Stimulated activated CD8-positive, alpha-beta memory T cell treated with anti-CD3 and anti-CD28 coated beads, Interleukin-15, amount 100 ng/mL, for 4 hours (primary cell): ENCODE data around the gene SLC27A2.

Experiments used
- DNase-seq, 2 donors: peaks; one replicate each; pipeline ENCODE4 v3.0.0-alpha.2; 2020; ENCODE audit warnings: low read depth in 2 of 2

The SLC27A2 gene

DNA sequence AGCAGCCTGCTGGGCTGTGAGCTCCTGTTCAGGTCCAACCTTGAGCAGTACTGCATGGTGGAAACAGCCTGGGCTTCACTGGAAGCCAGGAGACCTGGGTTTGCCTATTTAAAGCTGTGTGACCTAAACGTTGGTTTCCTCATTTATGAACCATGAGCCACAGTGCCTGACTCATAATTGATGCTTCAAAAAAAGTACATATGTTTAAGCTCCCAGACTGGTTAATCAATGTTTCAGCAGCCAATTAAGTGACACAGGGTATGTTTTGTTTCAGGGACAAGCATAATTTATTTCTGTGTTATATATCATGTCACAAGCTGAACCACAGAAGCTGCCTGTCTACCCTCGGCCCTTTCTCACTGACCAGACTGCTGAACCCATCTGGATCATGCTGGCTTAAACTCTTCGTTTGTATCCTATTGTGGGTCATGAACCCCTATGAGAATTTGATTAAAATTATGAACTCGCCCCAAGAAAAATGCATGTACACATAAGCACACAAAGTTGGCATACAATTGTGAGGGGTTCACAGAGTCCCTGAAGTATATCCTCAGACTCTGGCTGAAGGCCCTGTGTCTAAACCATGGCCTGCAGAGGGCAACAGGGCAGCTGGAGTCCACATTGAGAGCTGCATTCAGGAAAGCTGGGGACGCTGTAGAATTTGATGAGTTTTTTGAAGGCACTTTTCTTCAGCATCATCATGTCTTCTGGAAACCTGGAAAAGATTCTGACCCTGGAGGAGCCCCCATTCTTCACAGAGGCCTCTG, 59.9 kb downstream of the SLC27A2 start:
- DNase-seq = no peak

DNA sequence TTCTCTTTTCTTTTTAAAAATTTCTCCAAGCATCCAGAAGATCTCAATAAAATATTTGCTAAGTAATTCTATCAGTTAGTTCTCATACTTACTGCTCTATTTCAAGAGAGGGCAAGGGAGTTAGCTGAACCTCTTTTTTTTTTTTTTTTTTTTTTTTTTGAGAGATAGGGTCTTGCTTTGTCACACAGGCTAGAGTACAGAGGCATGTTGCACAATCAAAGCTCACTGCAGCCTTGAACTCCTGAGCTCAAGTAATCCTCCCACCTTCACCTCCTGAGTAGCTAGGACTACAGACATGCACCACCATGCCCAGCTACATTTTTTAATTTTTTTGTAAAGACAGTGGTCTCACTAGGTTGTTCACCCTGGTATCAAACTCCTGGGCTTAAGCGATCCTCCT, 62.2 kb downstream of the SLC27A2 start:
- no peak for DNase-seq

DNA sequence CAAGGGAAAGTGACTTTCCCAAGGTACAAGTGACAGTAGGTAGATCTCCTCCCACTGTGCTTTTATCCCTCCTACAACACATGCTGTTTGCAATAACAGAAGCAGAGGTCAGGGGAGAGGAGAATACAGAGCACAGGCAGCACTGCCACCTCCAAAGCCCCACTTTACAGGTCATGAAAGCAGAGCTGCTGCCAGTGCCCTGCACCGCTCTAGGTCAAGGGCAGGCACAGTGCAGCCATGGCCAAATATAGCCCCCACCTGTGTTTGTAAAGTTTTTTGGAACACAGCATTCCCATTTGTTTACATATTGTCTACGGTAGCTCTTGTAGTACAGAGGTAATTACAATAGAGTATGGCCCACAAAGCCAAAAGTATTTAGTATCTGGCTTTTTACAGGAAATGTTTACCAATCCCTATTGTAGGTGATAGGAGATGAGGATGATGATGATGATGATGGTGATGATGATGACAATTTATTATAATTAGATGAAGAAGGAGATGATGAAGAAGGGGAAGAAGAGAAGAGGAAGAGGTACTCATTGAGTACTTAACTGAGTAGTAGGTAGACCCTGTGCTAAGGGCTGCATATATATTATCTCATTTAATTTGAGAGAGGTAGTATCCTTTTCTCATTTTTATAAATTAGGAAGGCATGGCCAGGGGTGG, 63.1 kb downstream of the SLC27A2 start:
- no peak for DNase-seq

DNA sequence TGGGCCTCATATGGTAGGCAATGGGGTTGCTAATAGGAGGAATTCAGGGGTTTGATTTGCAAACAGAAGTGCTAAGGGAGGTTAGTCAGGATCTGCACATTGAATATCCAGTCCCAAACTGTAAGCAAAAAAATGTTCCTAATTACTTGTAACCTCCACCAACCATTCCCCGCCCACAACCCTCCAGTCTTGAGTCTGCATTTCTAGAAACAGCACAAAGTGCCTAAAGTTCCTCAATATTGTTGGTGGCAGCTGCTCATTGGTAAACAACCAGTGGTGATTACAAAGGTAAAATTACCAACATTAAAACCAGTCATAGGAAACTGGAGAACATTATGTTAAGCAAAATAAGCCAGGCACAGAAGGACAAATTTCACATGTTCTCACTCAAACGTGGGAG, 64.6 kb downstream of the SLC27A2 start:
- no peak for DNase-seq

DNA sequence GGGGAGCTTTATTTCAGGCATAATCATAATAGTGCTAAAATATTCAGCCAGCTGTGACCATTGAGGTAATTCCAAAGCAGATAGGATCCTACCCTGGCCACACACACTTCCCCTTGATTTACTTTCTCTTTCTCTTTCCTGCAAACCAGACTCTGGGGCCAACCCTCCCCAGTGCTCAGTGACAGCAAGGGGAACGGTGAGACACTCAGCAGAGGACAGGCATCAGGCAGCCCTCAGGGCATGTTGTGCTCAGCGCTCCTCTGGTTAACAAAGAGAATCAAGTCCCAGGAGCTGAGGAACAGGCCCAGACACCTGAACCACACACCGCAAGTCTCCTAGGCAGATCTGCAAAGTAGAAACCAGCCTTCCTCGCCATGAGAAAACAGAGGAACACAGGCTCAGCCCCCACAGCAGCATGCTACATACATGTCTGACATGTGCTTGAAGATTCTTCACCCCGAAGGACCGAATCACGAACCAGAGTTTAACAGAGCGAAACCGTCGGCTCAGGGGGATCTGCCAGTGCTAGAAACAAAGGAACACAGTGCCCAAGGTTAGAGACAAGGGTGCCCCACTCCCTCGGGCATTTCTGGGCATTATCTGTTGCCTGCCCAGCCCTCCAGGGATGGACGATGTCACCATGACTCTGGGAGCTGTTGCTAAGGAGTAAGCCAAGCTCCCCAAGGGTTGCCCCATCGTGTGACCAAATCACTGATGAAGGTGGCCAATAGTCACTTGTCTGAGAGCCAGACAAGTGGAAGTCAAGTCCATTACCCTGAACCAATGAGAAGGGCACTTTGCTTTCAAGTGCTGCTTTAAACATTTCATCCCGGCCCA, 66.0 kb downstream of the SLC27A2 start:
- DNase-seq = peak in 1 of 2 donors; percentile 30

DNA sequence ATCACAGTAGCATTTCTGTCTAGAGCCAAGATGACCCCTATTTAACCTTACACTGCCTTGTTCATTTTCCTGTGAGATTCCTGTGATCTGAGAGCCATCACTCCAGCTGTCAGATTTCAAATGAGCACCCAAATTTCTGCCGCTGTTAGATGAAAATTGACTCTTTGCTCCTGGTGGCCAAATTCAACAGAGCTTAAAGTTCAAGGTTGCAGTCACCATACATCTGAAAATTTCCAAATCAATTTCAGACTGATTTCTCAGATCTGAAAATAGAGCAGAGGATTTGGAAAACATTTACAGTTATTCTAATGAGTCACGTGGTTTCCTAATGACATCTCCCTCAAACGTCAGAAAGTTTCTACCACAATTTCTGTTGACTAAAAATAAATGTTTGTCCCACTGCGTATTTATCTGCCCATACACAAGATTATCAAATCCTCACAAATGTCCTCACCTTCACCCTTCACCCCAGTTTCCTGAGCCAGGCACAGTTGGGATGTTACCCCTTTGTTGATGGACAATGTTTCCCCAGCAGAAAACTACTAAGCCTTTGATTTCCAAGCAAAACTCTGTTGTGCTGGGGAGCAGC, 67.1 kb downstream of the SLC27A2 start:
- DNase-seq = no peak

DNA sequence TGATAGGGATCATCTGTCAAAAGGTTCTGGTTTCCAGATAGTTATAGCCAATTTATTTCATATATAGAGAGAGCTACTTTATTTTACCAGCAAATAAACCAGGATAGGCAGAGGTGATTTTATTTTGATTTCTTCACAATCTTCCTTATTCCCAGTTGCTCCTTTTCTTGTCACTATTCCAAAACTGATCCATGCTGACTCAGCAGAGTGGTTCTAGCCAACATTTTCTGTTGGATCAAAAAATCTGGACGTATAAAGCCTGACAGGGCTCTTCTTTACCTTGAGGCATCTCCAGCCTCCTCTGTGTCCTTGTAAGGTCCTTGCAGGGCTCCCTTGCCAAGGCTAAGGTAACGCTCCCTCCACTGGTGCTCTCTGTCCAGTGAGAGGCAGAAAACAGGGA, 67.7 kb downstream of the SLC27A2 start:
- DNase-seq = no peak

DNA sequence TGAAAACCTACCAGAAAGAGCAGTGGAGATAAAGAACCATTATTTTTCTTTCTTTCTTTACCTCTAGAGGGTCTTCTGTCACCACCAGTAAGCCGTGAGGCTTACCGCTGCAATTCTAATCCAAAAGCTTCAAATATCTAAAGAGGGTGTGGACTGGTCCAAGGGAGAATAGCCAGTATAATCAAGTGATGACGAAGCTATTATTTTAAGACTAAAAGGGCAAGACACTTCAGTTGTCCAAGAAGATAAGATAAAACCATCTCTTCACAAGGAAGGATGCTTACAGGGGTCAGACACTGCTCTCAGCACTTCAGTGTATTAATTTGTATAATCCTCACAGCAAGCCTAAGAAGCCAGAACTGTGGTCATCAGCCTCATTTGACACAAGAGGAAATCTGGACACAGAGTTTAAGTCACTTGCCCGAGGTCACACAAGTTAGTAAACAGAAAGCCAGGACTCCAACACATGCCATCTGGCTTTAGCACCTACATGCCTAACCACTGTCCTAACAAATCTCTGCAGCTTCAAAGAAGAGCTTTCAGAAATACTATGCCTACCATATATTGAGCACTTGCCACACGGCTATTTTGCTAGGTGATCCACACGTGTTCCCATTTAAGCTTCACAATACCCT, 68.9 kb downstream of the SLC27A2 start:
- no peak for DNase-seq

DNA sequence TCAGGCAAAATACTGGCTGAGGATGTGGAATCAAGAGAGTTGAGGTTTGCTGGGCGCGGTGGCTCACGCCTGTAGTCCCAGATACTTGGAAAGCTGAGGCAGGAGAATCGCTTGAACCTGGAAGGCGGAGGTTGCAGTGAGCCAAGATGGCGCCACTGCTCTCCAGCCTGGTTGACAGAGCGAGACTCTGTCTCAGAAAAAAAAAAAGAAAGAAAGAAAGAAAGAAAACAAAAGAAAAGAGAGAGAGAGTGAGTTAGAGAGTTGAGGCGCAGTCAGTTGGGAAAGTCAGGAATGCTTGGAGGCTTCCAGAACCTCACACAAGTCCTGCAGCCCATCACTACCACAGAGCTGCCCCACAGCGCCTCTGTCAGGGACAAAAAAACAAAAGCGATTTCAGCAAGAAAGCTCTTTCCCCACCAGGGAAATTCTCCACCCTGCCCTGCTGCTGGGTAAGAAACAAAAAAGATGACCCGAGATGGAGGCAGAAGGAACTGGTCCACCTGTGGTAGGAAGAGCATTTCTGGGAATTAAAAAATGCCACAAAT, 69.7 kb downstream of the SLC27A2 start:
- no peak for DNase-seq

DNA sequence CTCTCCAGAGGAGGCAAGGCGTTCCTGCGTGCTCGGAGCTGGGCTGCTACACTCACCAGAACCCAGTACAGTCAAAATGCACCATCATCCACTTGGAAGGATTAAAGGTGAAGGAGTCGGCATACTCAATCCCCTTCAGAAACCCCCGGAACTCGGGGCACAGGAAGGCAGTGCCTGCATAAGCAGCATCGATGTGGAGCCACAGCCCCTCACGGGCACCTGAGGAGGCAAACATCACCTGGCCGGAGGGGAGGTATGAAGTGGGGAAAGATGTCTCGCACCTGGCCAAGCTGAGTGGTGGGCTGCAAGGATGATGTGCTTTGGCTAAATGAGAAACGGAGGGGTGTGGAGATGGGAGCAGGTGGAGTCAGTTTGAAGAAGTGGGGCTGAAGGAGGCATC, 70.6 kb downstream of the SLC27A2 start:
- DNase-seq = no peak

DNA sequence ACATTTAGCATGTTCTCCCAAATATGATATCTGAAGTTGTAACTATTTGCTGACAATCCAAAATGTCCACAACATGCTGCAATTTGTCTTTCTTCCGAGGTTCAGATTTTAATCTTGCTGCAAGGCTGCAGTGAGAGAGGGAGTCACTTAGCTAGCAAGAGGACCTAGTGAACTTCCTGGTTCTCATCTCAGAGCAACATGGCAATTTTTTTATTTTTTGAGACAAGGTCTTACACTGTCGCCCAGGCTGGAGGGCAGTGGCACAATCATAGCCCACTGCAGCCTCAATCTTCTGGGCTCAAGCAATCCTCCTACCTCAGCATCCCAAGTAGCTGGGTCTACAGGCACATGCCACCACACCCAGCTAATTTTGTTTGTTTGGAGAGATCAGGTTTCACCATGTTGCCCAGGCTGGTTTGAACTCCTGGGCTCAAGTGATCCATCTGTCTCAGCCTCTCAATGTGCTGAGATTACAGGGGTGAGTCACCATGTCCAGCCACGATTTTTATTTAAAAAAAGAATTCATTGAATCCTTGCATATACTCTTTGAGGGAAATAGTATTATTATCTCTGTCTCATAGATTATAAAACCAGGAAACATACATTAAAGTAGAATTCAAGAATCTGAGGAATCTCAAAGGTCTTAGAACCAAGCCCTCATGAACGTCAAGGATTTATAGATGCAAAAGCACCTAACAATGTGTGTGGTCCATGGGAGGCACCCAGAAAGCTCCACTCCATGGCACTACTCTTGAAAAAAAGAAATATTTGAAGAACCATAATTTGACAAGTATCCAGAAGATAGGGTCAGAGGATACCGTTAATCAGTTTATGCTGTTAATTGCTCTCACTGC, 74.4 kb downstream of the SLC27A2 start:
- DNase-seq = no peak

DNA sequence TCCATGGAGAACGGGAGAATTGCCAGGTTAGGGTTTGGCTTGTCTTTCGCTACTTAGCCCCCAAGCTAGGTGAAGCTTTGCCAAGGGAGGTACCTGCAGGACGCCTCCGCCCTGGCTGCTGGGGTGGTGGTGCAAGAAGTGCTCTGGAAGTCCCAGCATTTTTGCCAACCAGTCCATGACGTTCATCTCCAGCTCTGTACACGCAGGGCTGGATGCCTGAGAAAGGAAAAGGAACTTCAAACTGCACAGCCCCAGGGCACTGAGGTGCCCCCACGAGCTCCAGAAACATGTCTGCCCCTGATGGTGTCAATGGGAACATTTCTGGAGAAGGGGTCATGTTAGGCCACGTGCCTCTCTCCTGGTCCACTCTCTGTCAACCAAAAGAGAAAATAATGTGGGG, 75.3 kb downstream of the SLC27A2 start:
- DNase-seq = no peak

DNA sequence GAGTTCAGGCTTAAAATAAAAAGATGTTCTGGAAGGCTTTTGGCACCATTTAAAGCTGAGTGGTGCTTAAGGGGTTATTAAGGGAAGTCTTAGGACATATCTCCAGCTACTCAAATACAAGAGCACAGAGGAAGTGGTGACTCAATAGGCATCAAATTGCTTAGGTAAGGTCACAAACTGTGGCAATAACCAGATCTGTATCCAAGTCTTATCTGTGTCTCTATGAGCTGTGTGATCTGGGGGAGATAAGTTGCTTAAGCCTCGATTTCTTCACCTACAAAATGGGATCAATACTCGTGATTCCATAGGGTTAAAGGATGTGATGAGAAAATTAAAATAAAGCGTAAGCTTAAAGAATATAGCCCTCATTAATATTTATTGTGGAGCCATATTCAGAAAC, 75.9 kb downstream of the SLC27A2 start:
- no peak for DNase-seq

DNA sequence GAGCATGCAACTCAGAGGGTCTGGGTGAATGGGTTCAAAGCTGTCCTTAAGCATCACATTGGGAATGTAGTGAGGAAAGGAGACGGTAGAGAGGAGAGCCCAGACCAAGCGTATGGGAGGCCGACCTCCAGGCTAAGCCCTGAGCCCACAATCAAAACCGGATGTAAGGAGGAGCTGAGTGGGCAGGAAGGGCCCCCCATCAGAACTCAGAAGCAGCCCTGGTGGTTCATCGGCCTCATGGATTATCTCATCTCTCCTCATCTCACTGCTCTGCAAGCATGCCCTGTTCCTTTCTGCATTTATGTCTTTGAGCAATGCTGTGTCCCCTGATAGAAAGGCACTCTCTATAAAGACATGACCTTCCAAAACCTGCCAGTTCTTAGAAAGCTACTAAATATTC, 77.3 kb downstream of the SLC27A2 start:
- DNase-seq = no peak

DNA sequence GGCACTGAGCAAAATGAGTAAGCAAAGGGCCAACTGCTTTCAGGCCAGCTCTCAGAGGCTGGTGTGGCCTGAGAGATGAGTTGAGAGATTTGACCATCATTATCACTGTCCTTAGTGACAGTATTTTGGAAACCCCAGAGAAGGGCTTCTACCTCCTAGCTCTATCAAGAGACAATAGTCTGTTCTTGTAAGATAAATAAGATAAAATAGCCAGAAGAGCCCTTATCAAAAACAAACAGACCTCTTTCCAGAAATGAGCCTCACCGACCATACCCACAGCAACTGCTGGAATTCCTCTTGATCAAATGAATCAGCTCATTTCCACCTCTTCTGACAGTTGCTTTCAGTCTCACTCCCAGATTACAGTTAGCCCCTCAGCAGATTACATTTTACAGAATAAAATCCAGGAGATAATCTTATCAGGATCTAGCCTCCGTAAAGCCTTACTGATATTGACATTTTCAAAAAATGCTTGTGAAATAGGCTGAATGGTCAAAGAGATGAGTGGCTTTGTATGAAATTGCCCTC, 79.0 kb downstream of the SLC27A2 start:
- DNase-seq = no peak

DNA sequence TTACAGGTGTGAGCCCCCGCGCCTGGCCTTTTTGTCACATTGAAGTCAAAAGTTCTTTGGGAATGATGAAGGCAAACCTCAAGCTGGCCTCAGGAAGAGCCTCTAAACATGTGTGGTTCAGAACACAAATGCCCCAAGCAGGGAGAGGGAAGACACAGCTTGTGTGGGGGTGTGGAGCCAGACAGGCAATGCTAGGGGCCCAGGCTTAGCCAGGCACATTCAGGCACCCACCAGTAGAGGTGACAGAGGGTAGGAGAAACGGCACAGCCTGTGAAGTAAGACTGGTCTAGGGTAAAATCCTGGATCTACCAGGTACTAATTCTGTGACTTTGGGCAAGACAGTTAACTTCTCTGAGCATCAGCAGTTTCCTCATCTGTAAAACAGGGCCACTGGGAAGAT, 80.0 kb downstream of the SLC27A2 start:
- DNase-seq = no peak

DNA sequence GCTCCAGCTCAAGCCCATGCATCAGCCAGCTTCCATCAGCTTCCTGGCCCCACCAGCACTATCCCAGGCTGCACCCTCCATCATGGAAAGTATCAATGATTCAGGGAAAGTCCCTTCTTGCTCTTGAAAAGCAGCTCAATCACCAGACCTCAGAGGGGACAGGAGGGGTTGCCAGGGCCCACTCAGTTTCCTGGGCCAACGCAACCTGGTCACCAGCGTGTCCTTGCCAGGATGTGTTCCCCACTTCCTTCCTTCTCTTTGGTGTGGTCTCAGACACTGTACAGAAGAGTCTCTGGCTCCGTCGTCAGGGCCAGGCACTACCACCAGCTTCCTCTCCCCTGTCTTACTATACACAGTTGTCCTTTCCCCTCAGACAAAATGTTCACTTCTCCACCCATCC, 80.5 kb downstream of the SLC27A2 start:
- peak; percentile 38 to 49 for DNase-seq

DNA sequence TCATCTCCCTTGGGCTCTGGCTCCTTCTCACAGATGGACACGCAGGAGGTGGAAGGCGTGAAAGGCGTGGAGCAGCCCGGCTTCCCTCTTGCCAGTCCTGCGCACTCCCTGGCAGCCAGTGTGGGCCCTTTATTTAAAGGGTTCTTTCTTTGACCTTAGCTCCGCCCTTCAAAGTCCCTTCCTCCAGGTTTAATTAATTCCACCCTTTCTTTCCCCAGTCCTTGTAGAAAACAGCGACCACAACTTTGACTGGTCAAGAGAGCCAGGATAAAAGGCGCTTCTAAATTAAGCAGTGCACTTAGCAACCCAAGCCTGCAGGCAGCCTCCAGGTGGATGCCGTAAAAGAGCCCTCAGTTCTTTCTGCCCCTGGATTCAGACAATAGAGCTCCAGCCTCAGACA, 83.6 kb downstream of the SLC27A2 start, which contains the start of gene HDC:
TSS of gene HDC (minus strand) at position 107 of the 400 bp plus-strand sequence. CDS start at position 4, 103 bp downstream.
- DNase-seq = no peak

DNA sequence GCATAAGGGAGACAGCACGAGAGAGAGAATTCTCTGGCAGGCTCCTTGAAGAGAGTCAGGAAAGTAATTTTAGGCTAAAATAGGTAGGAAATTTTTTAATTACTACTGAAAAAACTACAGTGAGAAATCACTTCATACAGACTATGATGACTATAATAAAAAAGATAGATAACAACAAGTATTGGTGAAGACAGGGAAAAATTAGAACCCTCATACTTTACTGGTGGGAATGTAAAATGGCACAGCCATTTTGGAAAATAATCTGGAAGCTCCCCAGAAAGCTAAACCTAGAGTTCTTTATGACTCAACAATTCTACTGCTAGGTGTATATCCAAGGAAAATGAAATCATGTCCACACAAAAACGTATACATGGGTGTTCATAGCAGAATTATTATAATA, 85.6 kb downstream of the SLC27A2 start:
- DNase-seq = no peak

DNA sequence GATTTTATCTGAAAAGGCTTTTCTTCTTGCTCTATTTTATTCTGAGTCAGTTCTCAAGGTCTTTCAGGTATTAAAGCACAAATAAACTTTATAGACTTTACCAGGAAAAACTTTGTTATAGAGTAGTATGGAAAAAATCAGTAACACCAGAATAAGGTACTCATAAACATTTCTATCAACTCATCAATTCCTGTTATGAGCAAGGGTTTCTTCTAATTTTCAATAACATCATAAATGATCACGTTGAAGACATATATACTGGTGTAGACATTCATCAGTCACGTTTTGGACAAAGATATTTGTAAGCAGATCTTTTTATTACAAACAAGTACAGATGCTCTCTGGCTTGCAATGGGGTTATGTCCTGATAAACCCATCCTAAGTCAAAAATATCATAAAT, 93.1 kb downstream of the SLC27A2 start:
- no peak for DNase-seq
